ENCODE results near the gene SCGN. TPM values are rescaled to one million over a fixed set of nuclear protein-coding genes. Genes with fewer than 3 reads are reported as not detected.

The SCGN gene
- total RNA-seq, 1 experiment from 2014 or later: not detected

- TF ChIP-seq, protein P1, sequence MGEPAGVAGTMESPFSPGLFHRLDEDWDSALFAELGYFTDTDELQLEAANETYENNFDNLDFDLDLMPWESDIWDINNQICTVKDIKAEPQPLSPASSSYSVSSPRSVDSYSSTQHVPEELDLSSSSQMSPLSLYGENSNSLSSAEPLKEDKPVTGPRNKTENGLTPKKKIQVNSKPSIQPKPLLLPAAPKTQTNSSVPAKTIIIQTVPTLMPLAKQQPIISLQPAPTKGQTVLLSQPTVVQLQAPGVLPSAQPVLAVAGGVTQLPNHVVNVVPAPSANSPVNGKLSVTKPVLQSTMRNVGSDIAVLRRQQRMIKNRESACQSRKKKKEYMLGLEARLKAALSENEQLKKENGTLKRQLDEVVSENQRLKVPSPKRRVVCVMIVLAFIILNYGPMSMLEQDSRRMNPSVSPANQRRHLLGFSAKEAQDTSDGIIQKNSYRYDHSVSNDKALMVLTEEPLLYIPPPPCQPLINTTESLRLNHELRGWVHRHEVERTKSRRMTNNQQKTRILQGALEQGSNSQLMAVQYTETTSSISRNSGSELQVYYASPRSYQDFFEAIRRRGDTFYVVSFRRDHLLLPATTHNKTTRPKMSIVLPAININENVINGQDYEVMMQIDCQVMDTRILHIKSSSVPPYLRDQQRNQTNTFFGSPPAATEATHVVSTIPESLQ (CRISPR knock-in tag; IDR thresholded peaks at IDR 0.05): no peak
- TF ChIP-seq ZNF671 (CRISPR knock-in tag; IDR thresholded peaks at IDR 0.05) (no peak), NR2C2 (CRISPR knock-in tag; IDR thresholded peaks at IDR 0.05) (no peak), TEAD4 (CRISPR knock-in tag; IDR thresholded peaks at IDR 0.05) (no peak), JUN (CRISPR knock-in tag; IDR thresholded peaks at IDR 0.05) (no peak)
Measured at GRCh38 chr6:25694366-25694765, 42.4 kb downstream of the SCGN start (continued).

GRCh38 chr6:25695671-25696070 lies 43.7 kb downstream of the SCGN start:
- Mint-ChIP-seq H3K36me3 (no peaks in the 10 kb centered on the region), H3K27ac (no peak overlapping the region)
- POLR2A ChIA-PET: no interaction called here

More at GRCh38 chr6:25695671-25696070, 43.7 kb downstream of the SCGN start:
- DNase-seq (ENCODE audit: low spot score): no peak
- no peaks in the 10 kb centered on the region; the same call in 1 of the 2 replicates for H3K27me3 Mint-ChIP-seq (ENCODE audit: low read depth)
- no peak overlapping the region for H3K4me3 Mint-ChIP-seq
- peaks cover 13% of the 10 kb centered on the region for H3K4me1 Mint-ChIP-seq
- H3K9me3 Mint-ChIP-seq: peaks cover 9% of the 10 kb centered on the region
- CTCF ChIA-PET: no interaction called here
- no peak for TF ChIP-seq CTCF (IDR thresholded peaks at IDR 0.05)
- TF ChIP-seq ATF1 (CRISPR knock-in tag; IDR thresholded peaks at IDR 0.05): no peak
- TF ChIP-seq, protein P2, sequence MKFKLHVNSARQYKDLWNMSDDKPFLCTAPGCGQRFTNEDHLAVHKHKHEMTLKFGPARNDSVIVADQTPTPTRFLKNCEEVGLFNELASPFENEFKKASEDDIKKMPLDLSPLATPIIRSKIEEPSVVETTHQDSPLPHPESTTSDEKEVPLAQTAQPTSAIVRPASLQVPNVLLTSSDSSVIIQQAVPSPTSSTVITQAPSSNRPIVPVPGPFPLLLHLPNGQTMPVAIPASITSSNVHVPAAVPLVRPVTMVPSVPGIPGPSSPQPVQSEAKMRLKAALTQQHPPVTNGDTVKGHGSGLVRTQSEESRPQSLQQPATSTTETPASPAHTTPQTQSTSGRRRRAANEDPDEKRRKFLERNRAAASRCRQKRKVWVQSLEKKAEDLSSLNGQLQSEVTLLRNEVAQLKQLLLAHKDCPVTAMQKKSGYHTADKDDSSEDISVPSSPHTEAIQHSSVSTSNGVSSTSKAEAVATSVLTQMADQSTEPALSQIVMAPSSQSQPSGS (CRISPR knock-in tag; IDR thresholded peaks at IDR 0.05; ENCODE audit: borderline replicate concordance, low read depth): no peak
- no peak for TF ChIP-seq SMAD4 (CRISPR knock-in tag; IDR thresholded peaks at IDR 0.05)
- no peak for TF ChIP-seq JUN (CRISPR knock-in tag; IDR thresholded peaks at IDR 0.05)
- TF ChIP-seq MYBL2 (CRISPR knock-in tag; IDR thresholded peaks at IDR 0.05): no peak
- TF ChIP-seq RELA (CRISPR knock-in tag; IDR thresholded peaks at IDR 0.05; ENCODE audit: borderline replicate concordance): no peak
- no peak for TF ChIP-seq KAT7 (CRISPR knock-in tag; IDR thresholded peaks at IDR 0.05; ENCODE audit: borderline replicate concordance)
- TF ChIP-seq ARID4B (CRISPR knock-in tag; IDR thresholded peaks at IDR 0.05; ENCODE audit: borderline replicate concordance): no peak
- no peak for TF ChIP-seq ZNF138 (CRISPR knock-in tag; conservative IDR thresholded peaks at IDR 0.05)
- TF ChIP-seq NFE2L1 (CRISPR knock-in tag; IDR thresholded peaks at IDR 0.05): no peak
- no peak for TF ChIP-seq ZNF232 (CRISPR knock-in tag; IDR thresholded peaks at IDR 0.05)
- TF ChIP-seq ZBTB21 (CRISPR knock-in tag; IDR thresholded peaks at IDR 0.05; ENCODE audit: borderline replicate concordance): no peak
- ATAC-seq: no peak
